HG03064 (cell line): ENCODE measurements around the gene LAMA3.

ENCODE experiments used
- ATAC-seq: cut with Tn5 transposase; IDR thresholded peaks from one replicate; pipeline ENCODE4 v1.9.1; 2021; ENCODE audit warnings: low read depth; ENCODE audit not compliant: unreplicated experiment

Gene LAMA3, protein sequence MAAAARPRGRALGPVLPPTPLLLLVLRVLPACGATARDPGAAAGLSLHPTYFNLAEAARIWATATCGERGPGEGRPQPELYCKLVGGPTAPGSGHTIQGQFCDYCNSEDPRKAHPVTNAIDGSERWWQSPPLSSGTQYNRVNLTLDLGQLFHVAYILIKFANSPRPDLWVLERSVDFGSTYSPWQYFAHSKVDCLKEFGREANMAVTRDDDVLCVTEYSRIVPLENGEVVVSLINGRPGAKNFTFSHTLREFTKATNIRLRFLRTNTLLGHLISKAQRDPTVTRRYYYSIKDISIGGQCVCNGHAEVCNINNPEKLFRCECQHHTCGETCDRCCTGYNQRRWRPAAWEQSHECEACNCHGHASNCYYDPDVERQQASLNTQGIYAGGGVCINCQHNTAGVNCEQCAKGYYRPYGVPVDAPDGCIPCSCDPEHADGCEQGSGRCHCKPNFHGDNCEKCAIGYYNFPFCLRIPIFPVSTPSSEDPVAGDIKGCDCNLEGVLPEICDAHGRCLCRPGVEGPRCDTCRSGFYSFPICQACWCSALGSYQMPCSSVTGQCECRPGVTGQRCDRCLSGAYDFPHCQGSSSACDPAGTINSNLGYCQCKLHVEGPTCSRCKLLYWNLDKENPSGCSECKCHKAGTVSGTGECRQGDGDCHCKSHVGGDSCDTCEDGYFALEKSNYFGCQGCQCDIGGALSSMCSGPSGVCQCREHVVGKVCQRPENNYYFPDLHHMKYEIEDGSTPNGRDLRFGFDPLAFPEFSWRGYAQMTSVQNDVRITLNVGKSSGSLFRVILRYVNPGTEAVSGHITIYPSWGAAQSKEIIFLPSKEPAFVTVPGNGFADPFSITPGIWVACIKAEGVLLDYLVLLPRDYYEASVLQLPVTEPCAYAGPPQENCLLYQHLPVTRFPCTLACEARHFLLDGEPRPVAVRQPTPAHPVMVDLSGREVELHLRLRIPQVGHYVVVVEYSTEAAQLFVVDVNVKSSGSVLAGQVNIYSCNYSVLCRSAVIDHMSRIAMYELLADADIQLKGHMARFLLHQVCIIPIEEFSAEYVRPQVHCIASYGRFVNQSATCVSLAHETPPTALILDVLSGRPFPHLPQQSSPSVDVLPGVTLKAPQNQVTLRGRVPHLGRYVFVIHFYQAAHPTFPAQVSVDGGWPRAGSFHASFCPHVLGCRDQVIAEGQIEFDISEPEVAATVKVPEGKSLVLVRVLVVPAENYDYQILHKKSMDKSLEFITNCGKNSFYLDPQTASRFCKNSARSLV (N-terminal part only)

DNA sequence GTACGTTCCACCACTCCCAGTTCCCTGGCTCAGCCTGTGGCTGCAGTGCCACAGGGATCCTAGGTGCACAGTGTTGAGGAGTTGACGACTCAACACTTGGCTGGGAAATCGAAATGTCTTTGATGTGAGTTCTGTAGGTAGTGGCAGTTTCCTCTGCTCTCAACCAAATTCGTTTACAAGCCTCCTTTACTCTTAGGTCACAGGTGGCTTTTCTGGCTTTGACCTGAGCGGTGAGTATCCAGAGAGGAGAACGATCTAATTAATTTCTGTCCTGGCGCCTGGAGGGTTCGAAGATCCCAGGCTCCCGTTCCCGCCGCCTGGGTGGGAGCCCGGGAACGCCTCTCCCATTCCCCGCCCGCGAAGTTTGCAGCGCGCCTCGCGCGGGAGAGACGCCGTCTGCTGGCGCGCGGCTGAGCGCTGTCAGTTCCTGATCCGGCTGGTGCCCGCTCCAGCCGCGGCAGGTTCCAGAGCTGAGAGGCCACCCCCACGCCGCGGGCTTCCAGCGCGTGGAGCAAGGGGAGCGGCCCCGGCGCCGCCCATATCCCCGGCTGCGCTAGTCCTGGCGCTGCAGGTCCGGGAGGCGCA lies at the start of gene LAMA3:
LAMA3 (plus strand) TSS at position 423 of the 585 bp plus-strand sequence. CDS start 231 bp downstream, outside the sequence.
- no peak for ATAC-seq

DNA sequence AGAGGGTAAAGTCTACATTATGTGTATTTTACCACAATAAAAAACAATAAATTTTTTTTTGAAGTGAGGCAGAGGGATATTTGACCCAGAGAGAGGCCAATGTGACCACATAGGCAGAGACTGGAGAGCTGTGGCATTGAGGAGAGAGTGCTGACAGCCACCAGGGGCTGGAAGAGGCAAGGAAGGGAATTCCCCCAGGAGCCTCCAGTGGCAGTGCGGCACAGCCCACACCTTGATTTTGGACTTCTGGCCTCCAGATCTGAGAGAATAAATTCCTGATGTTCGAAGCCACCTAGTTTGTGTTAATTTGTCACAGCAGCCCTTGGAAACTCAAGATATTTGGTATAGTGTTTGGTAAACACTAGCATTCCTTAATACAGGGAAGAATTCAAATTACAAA lies 49.2 kb upstream of the LAMA3 start:
- no peak for ATAC-seq

GRCh38 chr18:23641143-23641720 lies 48.0 kb upstream of the LAMA3 start:
- no peak for ATAC-seq

DNA sequence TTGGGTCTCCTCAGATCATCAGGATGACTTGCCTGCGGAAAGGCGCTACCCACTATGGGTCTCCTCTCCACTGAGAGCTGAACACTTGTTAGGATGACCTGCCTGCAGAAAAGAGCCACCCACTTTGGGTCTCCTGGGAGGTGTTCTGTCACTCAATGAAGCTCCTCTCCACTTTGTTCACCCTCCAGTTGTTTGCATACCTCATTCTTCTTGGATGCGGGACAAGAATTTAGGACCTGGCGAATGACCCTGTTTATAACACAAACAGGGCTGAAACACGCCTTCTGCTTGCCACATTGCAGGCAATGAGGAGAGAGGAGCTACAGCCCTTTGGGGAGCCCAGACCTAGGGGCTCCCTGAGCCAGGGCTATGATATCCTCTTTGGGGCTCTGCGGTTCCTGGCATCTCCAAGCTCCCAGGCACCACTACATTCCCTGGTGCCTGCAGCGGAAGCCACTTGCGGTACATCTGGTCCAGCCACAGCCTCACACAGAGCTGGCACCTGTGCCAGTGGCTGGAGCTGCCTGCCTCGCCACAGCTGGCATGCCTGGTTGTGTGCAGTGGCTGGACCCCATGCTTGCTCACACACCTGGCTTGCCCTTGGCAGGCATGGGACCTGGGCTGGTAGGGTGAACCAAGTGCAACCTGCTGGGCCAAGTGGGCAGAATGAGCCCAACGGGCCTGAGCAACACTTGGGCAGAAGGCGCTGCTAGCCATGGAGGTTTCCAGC lies 47.2 kb upstream of the LAMA3 start:
- no peak for ATAC-seq

DNA sequence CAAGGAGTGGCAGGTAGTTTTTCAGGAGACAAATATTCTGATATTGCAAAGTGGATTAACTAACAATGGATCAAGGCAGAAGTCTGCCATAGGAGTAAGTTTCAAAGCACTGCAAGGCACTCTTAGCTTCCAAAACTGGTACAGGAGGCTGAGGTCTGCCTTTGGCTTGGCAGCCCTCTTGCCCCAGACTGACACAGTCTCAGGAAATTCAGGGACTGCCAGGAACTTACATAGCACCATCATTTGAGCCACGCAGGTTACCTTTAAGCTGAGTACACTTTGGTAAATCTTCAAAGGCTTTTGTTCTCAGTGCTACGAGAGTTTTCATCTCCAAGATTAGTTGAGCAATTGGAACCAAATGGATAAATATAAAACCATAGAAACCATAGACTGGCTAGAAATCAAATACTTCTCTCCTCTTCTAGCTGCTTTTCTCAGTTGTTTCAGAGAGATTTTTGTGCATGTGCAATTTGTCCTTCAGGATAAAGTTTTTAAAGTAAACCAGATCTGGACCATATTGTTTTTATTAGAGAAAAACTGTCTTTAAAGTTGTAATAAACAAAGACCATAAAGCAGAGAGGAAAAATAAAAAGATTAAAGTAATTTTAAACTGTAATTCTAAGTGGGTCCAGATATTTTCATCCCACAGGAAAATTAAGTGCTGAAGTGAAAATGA lies 45.3 kb upstream of the LAMA3 start:
- ATAC-seq = no peak

DNA sequence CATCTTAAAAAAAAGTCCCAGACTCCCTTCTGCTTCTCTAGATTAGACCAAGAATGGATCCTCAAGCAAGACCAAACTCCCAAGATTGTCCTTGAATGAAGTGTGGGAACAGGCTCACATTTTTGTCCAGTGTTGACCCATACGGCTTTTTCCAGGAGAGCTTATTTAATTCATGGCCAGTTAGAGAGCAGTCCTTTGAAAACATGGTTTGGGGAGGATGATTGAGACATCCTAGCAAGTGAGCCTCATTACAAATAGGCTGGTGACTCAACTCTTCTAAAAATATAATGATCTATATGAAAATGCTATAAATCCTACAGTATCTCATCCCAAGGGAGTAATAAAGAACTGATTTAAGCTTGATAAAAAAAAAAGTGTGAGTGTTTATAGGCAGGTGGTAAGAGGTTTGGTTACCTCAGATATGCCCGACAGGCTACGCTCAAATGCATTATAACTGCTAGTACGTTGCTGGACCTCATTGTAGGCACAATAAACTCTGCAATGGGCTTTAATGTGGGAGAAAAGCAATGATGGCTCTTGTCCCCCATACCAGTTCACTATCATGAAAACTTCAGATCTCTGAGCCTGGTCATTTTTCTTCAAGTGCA lies 43.6 kb upstream of the LAMA3 start:
- no peak for ATAC-seq

DNA sequence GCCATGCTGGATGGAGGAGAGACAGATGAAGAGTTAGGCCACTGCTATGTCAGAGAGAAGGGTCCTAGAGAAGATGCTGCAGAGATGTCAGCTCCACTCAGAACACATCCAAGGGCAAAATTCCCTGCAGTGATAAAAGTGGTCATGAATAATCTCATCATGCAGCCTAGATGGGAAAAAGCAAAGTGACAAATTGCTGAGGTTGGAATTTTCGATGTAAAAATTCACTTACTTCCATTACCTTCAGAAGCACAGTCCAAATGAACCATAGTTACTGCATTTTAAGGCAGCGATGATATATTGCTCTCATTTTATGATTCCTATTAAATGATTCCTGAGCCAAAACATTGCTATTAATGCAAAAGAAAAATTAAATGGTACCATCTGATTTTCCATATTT lies 43.0 kb upstream of the LAMA3 start:
- no peak for ATAC-seq

DNA sequence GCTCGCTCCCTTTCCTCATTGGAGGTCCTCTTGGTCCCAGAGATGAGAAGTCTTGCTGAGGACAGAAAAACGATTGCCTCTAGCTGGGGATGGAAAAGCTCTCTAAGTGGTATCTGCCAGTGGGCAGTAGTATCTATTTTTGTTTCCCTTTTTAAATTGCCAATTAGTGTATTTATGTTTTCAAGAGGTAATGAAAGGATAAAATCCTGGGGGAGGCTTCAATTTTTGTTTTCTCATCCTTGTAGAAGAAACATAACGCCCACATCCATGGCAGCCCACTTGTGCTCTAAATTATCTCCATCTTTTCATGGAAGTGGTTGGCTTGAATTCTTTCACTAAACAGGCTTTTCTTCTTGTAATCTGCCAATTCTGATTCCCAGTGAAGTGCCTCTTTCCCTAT lies 40.8 kb upstream of the LAMA3 start:
- no peak for ATAC-seq

DNA sequence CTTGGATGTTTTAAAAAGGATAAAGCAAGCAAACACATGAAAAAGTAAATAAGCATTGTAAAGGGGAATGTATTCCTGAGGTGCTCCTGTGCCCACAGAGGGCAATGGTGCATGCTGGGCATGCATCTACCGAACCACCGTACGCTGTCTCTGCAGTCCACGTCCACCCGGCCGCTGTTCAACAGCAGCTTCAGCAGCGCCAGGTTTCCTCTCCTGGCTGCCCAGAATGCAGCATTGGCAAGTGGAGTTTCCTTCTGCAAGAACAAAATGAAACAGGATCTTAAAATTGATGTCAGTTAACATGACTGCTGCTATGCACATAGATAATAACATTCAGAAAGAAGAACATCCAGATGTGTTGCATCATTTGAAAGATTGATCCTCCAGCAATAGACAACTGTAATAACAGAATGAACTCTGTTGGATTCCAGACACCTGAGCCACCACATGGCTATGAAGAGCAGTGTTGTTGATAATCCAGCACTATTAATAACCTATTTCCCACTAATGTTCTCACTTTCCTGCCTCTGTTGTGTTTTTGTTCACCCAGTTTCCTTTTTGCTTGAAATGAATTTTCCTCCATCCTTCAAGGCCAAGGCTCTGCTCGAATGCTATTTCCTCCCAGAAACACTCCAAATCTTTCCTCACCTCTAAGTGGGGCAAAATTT lies 40.2 kb upstream of the LAMA3 start:
- no peak for ATAC-seq

GRCh38 chr18:23650968-23651927 lies 38.0 kb upstream of the LAMA3 start:
- ATAC-seq = no peak

DNA sequence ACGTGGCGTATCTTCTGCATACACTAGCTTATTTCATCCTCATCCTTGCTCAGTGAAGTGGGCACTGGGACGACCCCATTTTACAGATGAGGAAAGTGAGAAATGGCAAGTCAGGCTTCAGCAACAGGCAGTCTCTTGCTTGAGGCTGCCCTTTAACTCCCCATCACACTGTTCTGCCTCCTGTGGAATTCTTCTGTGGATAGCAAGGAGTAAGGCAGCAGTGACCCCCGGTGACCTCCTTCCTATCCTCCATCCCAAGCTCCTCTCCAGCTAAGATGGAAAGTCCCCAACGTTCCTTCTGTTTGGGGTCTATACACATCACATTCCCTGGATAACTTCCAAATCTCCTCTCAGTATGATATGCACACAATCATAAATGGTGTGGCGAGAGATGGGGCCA lies 37.0 kb upstream of the LAMA3 start:
- no peak for ATAC-seq

DNA sequence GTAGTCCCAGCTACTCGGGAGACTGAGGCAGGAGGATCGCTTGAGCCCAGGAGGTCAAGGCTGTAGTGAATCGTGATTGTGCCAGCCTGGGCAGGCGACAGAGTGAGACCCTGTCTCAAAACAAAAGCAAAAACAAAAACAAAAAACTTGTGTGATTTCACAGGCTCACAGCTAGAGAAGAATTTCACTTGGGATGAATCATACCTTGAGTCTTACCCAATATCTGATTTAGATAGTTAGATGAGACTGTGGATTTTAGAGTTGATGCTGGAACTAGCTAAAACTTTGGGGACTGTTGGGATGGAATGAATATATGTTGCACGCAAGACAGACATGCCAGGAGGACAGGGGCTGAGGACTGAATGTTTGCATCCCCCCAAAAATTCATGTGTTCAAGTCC lies 31.0 kb upstream of the LAMA3 start:
- no peak for ATAC-seq

DNA sequence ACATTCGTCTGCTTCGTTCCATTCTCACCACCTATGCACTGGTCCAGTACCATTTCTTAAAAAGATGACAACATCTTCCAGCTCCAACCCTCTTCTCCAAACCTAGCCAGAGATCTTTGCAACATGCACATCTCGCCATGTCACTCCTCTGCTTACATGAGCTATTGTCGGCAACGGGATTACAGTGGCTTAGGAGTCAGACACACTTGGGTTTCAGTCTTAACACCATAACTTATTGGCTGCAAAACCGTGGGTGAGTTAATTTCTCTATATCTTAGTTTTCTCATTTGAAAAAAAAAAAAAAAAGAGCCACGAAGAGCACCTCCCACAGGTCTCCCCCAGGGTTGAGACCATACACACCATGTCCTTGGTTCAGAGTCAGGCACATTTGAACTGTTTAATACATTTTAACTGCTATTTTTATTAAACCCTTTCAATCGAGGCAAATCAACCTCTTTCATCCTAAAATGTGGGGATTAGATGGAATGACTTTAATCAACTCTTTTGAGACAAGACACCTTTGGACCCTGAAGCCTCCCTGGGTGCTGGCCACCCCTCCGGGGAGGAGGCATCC lies 27.4 kb upstream of the LAMA3 start:
- ATAC-seq = no peak

DNA sequence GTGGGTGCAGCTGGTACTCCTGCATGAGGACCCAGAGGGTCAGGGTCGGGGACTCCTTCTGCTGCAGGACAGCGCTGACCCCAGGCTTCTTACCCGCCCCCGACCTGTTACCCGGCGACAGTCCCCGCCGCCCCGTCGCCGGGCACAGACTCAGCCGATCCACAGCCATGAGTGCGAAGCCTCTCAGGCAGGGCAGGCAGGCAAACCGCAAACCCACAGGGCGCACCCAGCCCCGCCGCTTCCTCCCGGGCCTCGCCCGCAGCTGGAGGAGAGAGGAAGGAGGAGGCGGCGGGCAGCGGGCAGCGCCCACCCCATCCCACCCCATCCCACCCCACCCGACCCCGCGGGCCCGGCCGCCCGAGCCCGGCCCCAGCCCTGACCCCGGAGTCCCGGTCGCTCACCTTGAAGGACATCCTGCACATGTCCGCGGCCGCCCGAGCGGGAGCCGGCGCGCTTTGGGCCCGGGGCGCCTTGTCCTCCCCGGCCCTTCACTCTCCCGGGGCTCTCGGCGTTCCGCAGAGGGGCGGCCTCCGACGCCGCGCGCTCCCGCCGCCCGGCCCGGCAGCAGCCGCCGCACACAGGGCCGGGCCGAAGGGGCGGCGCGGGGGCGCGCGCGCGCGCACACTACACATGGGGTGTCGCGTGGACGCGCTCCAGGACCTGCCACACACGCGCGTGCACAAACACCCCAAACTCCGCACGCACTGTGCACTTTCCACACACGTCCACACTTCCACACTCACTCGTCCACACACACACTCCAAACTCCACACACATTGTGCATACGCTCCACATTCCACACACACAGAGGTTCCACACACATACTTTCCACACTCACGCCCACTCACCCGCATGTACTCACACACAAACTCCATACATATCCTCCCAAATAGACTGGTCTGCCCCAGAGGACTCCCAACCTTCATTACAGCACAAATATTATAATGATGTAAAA lies 26.7 kb upstream of the LAMA3 start, which contains the start of gene ANKRD29:
ANKRD29 (minus strand) TSS at position 603 of the 955 bp plus-strand sequence; CDS start at position 422, 181 bp downstream.
- no peak for ATAC-seq

- no peak for ATAC-seq
These were observed 24.6 kb upstream of the LAMA3 start for GRCh38 chr18:23664674-23665073.
